OCI-LY1 (cell line): ENCODE results near the gene SP2.

Experiments
- H2AFZ ChIP-seq: fragments of 200-600 bp; sonication (generic), shearing (Covaris generic); 2 replicates; pipeline ENCODE4 v1.6.0; 2014; ENCODE audit warnings: antibody characterized with exemption, mild to moderate bottlenecking, low read length
- H3F3A ChIP-seq: fragments of 200-600 bp; sonication (generic), shearing (Covaris generic); 2 replicates; pipeline ENCODE4 v1.6.0; 2014; ENCODE audit warnings: mild to moderate bottlenecking, antibody characterized with exemption, low read length, moderate library complexity; ENCODE audit not compliant: insufficient read depth
- H3K27ac ChIP-seq: fragments of 200-600 bp; sonication (generic); 2 replicates; pipeline ENCODE4 v1.5.1; 2014; ENCODE audit warnings: low read length, mixed run types, mild to moderate bottlenecking, low read depth; ENCODE audit not compliant: poor library complexity, severe bottlenecking
- H3K27me3 ChIP-seq: fragments of 200-600 bp; sonication (generic); 2 replicates; pipeline ENCODE4 v1.6.0; 2014; ENCODE audit warnings: antibody characterized with exemption, mild to moderate bottlenecking, low read length, moderate library complexity; ENCODE audit not compliant: insufficient read depth
- H3K36me3 ChIP-seq: fragments of 200-600 bp; sonication (generic); 2 replicates; pipeline ENCODE4 v1.6.1; 2014; ENCODE audit warnings: mild to moderate bottlenecking, antibody characterized with exemption, low read length, moderate library complexity, mixed read lengths; ENCODE audit not compliant: insufficient read depth
- H3K4me1 ChIP-seq: fragments of 200-600 bp; sonication (generic); 2 replicates; pipeline ENCODE4 v1.5.1; 2014; ENCODE audit warnings: mild to moderate bottlenecking, low read length, moderate library complexity; ENCODE audit not compliant: insufficient read depth, severe bottlenecking
- H3K4me2 ChIP-seq: fragments of 200-600 bp; sonication (generic), shearing (Covaris generic); 2 replicates; pipeline ENCODE4 v1.6.1; 2014; ENCODE audit warnings: low read length
- H3K4me3 ChIP-seq: fragments of 200-600 bp; sonication (generic); 2 replicates; pipeline ENCODE4 v1.5.1; 2014; ENCODE audit warnings: low read length, low read depth, mild to moderate bottlenecking, mixed read lengths; ENCODE audit not compliant: poor library complexity, severe bottlenecking
- H3K79me2 ChIP-seq: fragments of 200-600 bp; shearing (Covaris generic); 2 replicates; pipeline ENCODE4 v1.6.1; 2016; ENCODE audit warnings: mixed run types, low read length, mixed read lengths; ENCODE audit not compliant: insufficient read depth
- H3K9ac ChIP-seq: fragments of 200-600 bp; sonication (generic), shearing (Covaris generic); 2 replicates; pipeline ENCODE4 v1.6.1; 2014; ENCODE audit warnings: mild to moderate bottlenecking, low read length, mixed read lengths
- H3K9me2 ChIP-seq: fragments of 200-600 bp; sonication (generic), shearing (Covaris generic); 2 replicates; pipeline ENCODE4 v1.6.1; 2014; ENCODE audit warnings: low read depth, mild to moderate bottlenecking, low read length, mixed read lengths
- H3K9me3 ChIP-seq: fragments of 200-600 bp; shearing (Covaris generic); 2 replicates; pipeline ENCODE4 v1.6.1; 2014; ENCODE audit warnings: low read length, mixed read lengths
- H4K20me1 ChIP-seq: fragments of 200-600 bp; sonication (generic), shearing (Covaris generic); 2 replicates; pipeline ENCODE4 v1.6.0; 2016; ENCODE audit warnings: mild to moderate bottlenecking, low read length; ENCODE audit not compliant: insufficient read depth
- CTCF ChIP-seq: fragments of 200-600 bp; sonication (generic), shearing (Covaris generic); IDR thresholded peaks from 2 replicates; pipeline ENCODE4 v1.5.1; 2017; ENCODE audit warnings: mild to moderate bottlenecking, antibody characterized with exemption, low read length, moderate library complexity, mixed read lengths
- EZH2 ChIP-seq: fragments of 200-600 bp; sonication (generic), shearing (Covaris generic); IDR thresholded peaks from 2 replicates; pipeline ENCODE4 v1.8.0; 2017; ENCODE audit warnings: borderline replicate concordance, mixed run types, mild to moderate bottlenecking, antibody characterized with exemption, low read length, moderate library complexity, mixed read lengths

Gene SP2

GRCh38 chr17:47949946-47950345, 53.9 kb downstream of the SP2 start:
- H3K27me3 ChIP-seq, result no peaks in the 10 kb centered on the region
- H3K9me2 ChIP-seq, result no peaks in the 10 kb centered on the region
- TF ChIP-seq CTCF (no peak), EZH2 (no peak)
- no peaks in the 10 kb centered on the region for H3F3A ChIP-seq
- H3K9me3 ChIP-seq, result no peaks in the 10 kb centered on the region
- peaks cover 16% of the 10 kb centered on the region for H3K4me1 ChIP-seq
- H3K36me3 ChIP-seq, result peaks cover 47% of the 10 kb centered on the region
- H3K4me2 ChIP-seq, result peak overlapping the region; percentile 57; the same call in 1 of the 2 replicates
- H3K79me2 ChIP-seq, result no peaks in the 10 kb centered on the region
- no peaks in the 10 kb centered on the region for H4K20me1 ChIP-seq
- no peak overlapping the region for H2AFZ ChIP-seq
- H3K27ac ChIP-seq, result no peak overlapping the region
- no peak overlapping the region for H3K4me3 ChIP-seq
- no peak overlapping the region; the same call in 1 of the 2 replicates for H3K9ac ChIP-seq

- H2AFZ ChIP-seq, result no peak overlapping the region
- no peaks in the 10 kb centered on the region for H3K9me2 ChIP-seq
- H3K79me2 ChIP-seq, result no peaks in the 10 kb centered on the region
- H3F3A ChIP-seq, result no peaks in the 10 kb centered on the region
- H3K4me3 ChIP-seq, result no peak overlapping the region
- no peaks in the 10 kb centered on the region for H4K20me1 ChIP-seq
- H3K9me3 ChIP-seq, result no peaks in the 10 kb centered on the region
- TF ChIP-seq CTCF, result no peak
- no peak for TF ChIP-seq EZH2
- H3K4me1 ChIP-seq, result peaks cover 14% of the 10 kb centered on the region
- H3K9ac ChIP-seq, result no peak overlapping the region
- H3K27me3 ChIP-seq, result no peaks in the 10 kb centered on the region
- H3K36me3 ChIP-seq, result peaks cover 42% of the 10 kb centered on the region
- no peak overlapping the region for H3K4me2 ChIP-seq
- H3K27ac ChIP-seq, result no peak overlapping the region
These were observed 54.4 kb downstream of the SP2 start for GRCh38 chr17:47950448-47950847.

GRCh38 chr17:47952171-47953021, 56.4 kb downstream of the SP2 start:
- Histone ChIP-seq H2AFZ (no peak overlapping the region), H3F3A (no peaks in the 10 kb centered on the region), H3K36me3 (peaks cover 29% of the 10 kb centered on the region), H3K4me2 (no peak overlapping the region), H3K9me2 (no peaks in the 10 kb centered on the region), H3K27ac (no peak overlapping the region), H3K27me3 (no peaks in the 10 kb centered on the region), H3K9me3 (no peaks in the 10 kb centered on the region), H3K9ac (no peak overlapping the region), H4K20me1 (no peaks in the 10 kb centered on the region), H3K4me1 (peaks cover 14% of the 10 kb centered on the region), H3K4me3 (no peak overlapping the region), H3K79me2 (no peaks in the 10 kb centered on the region)
- no peak for TF ChIP-seq CTCF
- TF ChIP-seq EZH2, result no peak
